GM13976 (cell line): ENCODE results near the gene IYD.

Source experiments
- DNase-seq: peaks from one replicate; pipeline ENCODE4 v3.0.0; 2012; ENCODE audit warnings: low spot score
- CTCF ChIP-seq: IDR thresholded peaks from 2 replicates; pipeline ENCODE4 v1.5.1; 2012; ENCODE audit warnings: borderline replicate concordance, mild to moderate bottlenecking; ENCODE audit not compliant: insufficient read depth; ENCODE audit errors: extremely low read depth, missing control alignments, control extremely low read depth
- in situ Hi-C: fragments of 300-500 bp; cut with MboI; formaldehyde crosslinking; loops from one replicate; pipeline ENCODE4 v1.12.0; 2022; ENCODE audit warnings: low sequenced_read_pairs, mixed read lengths, inconsistent platforms; ENCODE audit not compliant: unreplicated experiment

The IYD gene

DNA sequence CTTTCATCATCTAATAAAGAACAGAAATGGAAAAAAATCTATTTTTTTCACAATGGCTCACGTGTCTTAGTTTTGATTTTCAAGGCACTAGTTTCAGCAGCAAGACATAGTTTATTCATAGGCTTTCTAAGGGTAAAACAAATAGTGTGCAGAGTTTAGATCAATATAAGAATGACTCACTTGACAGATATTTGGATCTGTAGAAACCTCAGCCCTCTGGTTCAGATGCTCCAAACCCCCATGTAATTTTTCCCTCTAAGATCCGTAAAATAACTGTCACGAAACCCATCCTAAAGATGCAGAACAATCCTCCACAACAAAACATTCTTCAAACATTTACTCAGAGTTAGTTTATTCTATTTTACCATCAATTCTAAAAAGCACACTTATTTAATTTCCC is 43.4 kb downstream of the IYD start:
- no peak for DNase-seq
- in situ Hi-C loops: loop anchor here (5.0 kb wide), 1 partner anchor 400 kb away; no protein-coding TSS in a partner anchor
- TF ChIP-seq CTCF: no peak

DNA sequence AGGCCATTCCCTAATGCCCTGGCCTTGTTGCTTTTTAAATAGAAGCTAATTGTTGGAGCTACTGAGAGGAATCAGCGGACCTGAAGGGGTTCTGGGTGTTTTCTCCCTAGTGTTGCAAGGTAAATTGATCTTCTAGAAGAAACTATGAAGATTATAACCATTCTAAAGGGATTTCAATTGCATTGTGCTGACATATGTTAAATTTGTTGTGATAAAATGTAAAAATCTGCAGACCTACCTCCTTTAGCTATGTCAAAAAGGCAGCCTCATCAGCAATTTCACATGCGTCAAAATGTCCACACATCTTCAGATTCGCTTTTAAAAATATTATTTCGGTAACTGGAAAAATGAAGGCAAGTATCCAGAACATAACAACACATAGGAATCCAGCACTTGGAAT is 44.4 kb downstream of the IYD start:
- no peak for TF ChIP-seq CTCF
- no peak for DNase-seq
- in situ Hi-C loops: loop anchor here (5.0 kb wide), 1 partner anchor 399 kb away; no protein-coding TSS in a partner anchor

- no peak for TF ChIP-seq CTCF
- no peak for DNase-seq
- in situ Hi-C loops: loop anchor here (5.0 kb wide), 1 partner anchor 398 kb away; no protein-coding TSS in a partner anchor
Observed at GRCh38 chr6:150413781-150414281, 45.0 kb downstream of the IYD start.

GRCh38 chr6:150416128-150416527 is 47.3 kb downstream of the IYD start:
- no peak for TF ChIP-seq CTCF
- in situ Hi-C loops: no loop called here
- DNase-seq: no peak

GRCh38 chr6:150417250-150417649 is 48.4 kb downstream of the IYD start:
- TF ChIP-seq CTCF: no peak
- DNase-seq: no peak
- in situ Hi-C loops: no loop called here

- in situ Hi-C loops: no loop called here
- peak; percentile 78 for DNase-seq
- peak; percentile 76 for TF ChIP-seq CTCF
Observed at GRCh38 chr6:150417899-150418826, 49.4 kb downstream of the IYD start.
